GM10266 (cell line): Measurements from ENCODE around the gene LMBR1.

ENCODE experiments used
- DNase-seq: peaks from one replicate; pipeline ENCODE4 v3.0.0; 2012; ENCODE audit errors: extremely low spot score
- TF ChIP-seq, protein P1 (sequence below): IDR thresholded peaks from 2 replicates; pipeline ENCODE4 v1.5.1; 2012; ENCODE audit warnings: mild to moderate bottlenecking, low read depth; ENCODE audit not compliant: control insufficient read depth, insufficient read depth; ENCODE audit errors: missing control alignments

The LMBR1 gene

DNA sequence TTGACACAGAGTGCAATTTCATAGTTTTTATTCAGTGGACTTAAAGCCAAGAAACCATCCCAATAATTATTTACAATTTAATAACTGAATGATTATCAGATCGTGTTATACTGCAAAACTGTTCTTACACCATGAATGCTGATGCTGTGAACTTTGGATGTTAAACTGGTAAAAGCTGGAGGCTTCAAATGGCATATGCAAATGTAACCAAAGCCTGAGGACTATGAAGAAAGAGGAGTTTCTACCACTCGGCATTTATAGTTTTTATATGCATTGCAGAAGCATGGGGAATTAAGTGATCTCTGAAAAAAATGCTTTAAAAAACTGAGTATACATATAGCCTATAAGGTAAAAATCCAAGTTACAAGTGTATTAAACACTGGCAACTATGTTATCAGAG is 210.1 kb downstream of the LMBR1 start:
- DNase-seq: no peak
- TF ChIP-seq, protein P1, sequence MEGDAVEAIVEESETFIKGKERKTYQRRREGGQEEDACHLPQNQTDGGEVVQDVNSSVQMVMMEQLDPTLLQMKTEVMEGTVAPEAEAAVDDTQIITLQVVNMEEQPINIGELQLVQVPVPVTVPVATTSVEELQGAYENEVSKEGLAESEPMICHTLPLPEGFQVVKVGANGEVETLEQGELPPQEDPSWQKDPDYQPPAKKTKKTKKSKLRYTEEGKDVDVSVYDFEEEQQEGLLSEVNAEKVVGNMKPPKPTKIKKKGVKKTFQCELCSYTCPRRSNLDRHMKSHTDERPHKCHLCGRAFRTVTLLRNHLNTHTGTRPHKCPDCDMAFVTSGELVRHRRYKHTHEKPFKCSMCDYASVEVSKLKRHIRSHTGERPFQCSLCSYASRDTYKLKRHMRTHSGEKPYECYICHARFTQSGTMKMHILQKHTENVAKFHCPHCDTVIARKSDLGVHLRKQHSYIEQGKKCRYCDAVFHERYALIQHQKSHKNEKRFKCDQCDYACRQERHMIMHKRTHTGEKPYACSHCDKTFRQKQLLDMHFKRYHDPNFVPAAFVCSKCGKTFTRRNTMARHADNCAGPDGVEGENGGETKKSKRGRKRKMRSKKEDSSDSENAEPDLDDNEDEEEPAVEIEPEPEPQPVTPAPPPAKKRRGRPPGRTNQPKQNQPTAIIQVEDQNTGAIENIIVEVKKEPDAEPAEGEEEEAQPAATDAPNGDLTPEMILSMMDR: no peak

DNA sequence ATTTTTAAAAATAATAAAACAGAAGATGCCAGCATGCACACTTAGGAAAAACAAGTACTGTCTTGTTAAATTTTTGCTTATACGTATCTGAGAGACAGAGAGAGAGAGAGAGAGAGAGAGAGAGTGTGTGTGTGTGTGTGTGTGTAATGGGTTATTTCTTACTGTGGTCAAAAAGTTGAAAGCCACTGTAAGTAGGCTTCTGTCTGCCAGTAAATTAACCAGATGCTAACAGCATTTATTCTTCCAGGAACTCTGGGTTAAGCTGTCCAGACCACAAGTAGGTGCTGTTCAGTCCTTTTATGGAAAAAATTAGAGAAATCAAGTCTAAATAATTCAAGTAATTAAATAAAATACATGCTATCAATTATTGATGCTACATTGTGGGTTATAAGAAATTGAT is 212.7 kb downstream of the LMBR1 start:
- TF ChIP-seq, protein P1: no peak

DNA sequence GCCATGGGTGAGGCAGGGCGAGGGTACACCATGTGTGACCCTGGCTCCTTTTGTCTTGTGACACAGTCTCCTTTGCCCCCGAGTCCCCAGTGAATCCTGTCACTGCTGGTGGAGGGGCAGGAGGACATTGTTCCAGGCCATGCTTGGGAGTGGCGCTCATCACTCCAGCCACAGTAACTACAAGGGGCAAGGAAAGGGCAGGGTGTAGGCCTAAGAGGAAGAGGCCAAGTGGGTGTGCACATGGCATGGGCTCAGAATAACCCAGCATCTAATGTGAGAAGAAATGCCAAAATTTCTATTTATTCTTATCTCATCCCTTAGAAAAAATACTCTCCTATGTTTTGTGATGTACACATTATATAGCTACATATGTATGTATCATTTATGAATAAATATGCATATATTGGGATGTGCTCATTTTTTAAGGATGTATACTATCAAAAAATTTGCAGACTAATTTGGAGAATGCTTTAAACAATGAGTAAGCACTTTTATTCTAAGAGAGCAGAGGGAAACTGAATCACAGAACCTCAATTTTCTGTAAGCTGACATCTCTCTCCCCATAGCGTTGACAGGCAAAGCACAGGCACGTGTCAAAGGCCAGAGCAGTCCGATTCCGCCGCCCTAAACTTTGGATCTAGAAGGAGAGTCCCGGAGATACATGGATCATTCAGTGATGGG is 215.5 kb downstream of the LMBR1 start:
- TF ChIP-seq, protein P1: no peak
- no peak for DNase-seq

More for the DNA sequence above, 212.7 kb downstream of the LMBR1 start:
- DNase-seq: no peak

DNA sequence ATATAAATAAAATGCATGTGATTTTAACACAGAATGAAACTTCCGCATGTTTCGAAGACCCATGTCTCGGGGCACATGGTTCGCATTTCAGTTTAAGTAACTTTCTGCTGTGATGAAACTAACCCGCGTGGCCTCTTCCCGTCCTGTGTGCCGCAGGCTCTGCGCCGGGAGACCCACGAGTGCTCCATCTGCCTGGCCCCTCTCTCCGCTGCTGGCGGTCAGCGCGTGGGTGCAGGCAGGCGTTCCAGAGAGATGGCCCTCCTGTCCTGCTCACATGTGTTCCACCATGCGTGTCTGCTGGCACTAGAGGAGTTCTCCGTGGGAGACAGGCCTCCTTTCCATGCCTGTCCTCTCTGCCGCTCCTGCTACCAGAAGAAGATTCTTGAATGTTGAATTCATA is 216.7 kb downstream of the LMBR1 start:
- no peak for DNase-seq
- TF ChIP-seq, protein P1: no peak

DNA sequence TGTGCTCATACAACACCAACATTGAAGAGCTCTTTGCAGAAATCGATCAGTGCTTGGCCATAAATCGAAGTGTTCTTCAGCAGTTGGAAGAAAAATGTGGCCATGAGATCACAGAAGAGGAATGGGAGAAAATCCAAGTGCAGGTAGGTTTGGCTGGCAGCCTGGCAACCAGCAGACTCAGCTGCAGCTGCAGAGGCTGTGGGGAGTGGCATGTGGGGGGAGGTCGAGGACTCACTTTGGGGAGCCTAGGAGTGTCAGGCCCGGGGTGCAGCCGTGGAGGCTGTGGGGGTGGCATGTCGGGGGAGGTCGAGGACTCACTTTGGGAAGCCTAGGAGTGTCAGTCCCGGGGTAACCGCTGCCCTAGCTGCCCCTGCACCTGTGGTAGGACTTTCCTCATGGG is 217.3 kb downstream of the LMBR1 start:
- no peak for DNase-seq
- TF ChIP-seq, protein P1: no peak

DNA sequence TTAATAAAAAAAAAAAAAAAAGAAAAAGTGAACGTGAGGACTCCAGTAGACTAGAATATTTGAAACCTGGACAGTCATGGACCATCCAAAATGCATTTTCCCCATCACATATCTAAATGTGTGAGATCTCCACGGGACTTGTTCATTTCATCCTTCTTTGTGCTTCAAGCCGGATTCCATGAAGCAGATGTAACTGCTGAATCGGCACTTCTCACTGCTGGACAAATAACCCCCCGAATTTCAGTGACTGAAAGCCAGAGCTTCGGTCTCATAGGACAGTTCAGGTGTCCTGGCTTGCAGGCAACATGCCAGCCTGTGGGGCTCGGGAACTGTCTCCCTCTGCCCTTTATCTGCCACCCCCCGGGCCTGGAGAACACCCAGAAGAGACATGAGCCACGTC is 219.1 kb downstream of the LMBR1 start:
- TF ChIP-seq, protein P1: no peak
- DNase-seq: no peak

DNA sequence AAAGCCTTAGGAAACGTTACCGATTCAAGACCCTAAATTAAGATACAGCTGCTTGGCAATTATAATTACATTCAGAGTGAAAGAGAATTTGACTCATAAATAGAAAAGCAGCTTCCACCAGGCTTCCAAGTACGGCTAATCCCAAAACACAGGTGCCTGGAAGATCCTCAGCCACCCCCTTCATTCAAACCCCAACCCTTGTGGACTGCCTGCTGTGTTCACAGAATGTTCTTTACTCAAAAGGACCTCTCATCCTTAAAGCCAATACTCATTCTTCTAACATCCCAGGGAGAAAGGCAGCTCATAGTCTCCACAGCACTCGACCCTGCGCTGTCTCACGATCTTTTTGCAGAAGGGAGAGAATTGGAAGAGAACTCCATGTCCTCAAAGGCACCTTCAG is 219.5 kb downstream of the LMBR1 start:
- TF ChIP-seq, protein P1: no peak

More for the DNA sequence above, 219.5 kb downstream of the LMBR1 start:
- DNase-seq: no peak
